ENCODE measurements around the gene HLA-DRA.

Gene HLA-DRA

DNA sequence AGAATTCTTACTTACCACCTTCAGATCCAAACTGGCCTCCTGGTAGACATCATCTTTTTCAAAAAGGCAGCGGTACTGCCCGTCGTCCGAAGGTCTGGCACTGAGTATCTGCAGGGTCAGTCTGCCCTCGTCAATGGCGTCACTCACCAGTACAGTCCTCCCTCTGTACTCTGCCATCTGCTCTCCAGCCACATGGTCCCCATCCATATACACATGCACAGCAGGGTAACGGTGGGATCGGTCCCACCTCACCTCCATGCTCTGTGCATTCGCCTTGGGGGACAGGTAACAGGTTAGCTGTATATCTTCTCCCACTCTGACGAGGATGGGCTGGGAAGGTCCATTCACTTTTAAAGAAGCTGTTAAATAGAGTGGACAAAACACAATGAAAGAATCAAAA, 43.7 kb upstream of the HLA-DRA start:
- Histone ChIP-seq H3K27ac (ENCODE audit: extremely low read depth, low read depth, low read length) (no peak overlapping the region), H3K4me1 (ENCODE audit: control insufficient read depth, insufficient read depth, low read length) (no peaks in the 10 kb centered on the region), H3K9me3 (ENCODE audit: control insufficient read depth, insufficient read depth, low read depth, low read length) (no peaks in the 10 kb centered on the region), H3K36me3 (ENCODE audit: control insufficient read depth in 2 of 2, insufficient read depth in 1 of 2, low read length in 2 of 2) (no peaks in the 10 kb centered on the region), H3K4me3 (ENCODE audit: low read depth, low read length) (no peak overlapping the region)
- CTCF ChIA-PET = interaction anchor here (0.6 to 4.2 kb wide), 2 partner anchors 17 to 32 kb away, joined by 4 to 28 read pairs; no protein-coding TSS in a partner anchor
- POLR2A ChIA-PET = no interaction called here
- TF ChIP-seq ZNF785 (tag by site-specific recombination; IDR thresholded peaks at IDR 0.05) (no peak), ZNF391 (tag by site-specific recombination; IDR thresholded peaks at IDR 0.05; ENCODE audit: borderline replicate concordance, low read depth) (no peak), ZNF544 (tag by site-specific recombination; IDR thresholded peaks at IDR 0.05) (no peak), ZNF366 (tag by site-specific recombination; conservative IDR thresholded peaks at IDR 0.05) (no peak), SP2 (tag by site-specific recombination; IDR thresholded peaks at IDR 0.05) (no peak), ZNF274 (IDR thresholded peaks at IDR 0.05; ENCODE audit: low read length) (no peak), ZNF274 (tag by site-specific recombination; IDR thresholded peaks at IDR 0.05; ENCODE audit: borderline replicate concordance) (no peak), ZNF184 (tag by site-specific recombination; IDR thresholded peaks at IDR 0.05) (no peak), SP7 (tag by site-specific recombination; IDR thresholded peaks at IDR 0.05) (no peak), ZNF791 (tag by site-specific recombination; IDR thresholded peaks at IDR 0.05) (no peak), ZBTB21 (tag by site-specific recombination; IDR thresholded peaks at IDR 0.05) (no peak), KLF10 (tag by site-specific recombination; IDR thresholded peaks at IDR 0.05) (no peak), ZNF777 (tag by site-specific recombination; IDR thresholded peaks at IDR 0.05; ENCODE audit: borderline replicate concordance) (no peak)
- TF ChIP-seq, protein P1, sequence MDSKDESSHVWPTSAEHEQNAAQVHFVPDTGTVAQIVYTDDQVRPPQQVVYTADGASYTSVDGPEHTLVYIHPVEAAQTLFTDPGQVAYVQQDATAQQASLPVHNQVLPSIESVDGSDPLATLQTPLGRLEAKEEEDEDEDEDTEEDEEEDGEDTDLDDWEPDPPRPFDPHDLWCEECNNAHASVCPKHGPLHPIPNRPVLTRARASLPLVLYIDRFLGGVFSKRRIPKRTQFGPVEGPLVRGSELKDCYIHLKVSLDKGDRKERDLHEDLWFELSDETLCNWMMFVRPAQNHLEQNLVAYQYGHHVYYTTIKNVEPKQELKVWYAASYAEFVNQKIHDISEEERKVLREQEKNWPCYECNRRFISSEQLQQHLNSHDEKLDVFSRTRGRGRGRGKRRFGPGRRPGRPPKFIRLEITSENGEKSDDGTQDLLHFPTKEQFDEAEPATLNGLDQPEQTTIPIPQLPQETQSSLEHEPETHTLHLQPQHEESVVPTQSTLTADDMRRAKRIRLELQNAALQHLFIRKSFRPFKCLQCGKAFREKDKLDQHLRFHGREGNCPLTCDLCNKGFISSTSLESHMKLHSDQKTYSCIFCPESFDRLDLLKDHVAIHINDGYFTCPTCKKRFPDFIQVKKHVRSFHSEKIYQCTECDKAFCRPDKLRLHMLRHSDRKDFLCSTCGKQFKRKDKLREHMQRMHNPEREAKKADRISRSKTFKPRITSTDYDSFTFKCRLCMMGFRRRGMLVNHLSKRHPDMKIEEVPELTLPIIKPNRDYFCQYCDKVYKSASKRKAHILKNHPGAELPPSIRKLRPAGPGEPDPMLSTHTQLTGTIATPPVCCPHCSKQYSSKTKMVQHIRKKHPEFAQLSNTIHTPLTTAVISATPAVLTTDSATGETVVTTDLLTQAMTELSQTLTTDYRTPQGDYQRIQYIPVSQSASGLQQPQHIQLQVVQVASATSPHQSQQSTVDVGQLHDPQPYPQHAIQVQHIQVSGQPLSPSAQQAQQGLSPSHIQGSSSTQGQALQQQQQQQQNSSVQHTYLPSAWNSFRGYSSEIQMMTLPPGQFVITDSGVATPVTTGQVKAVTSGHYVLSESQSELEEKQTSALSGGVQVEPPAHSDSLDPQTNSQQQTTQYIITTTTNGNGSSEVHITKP (tag by site-specific recombination; IDR thresholded peaks at IDR 0.05) = no peak
- TF ChIP-seq, protein P2, sequence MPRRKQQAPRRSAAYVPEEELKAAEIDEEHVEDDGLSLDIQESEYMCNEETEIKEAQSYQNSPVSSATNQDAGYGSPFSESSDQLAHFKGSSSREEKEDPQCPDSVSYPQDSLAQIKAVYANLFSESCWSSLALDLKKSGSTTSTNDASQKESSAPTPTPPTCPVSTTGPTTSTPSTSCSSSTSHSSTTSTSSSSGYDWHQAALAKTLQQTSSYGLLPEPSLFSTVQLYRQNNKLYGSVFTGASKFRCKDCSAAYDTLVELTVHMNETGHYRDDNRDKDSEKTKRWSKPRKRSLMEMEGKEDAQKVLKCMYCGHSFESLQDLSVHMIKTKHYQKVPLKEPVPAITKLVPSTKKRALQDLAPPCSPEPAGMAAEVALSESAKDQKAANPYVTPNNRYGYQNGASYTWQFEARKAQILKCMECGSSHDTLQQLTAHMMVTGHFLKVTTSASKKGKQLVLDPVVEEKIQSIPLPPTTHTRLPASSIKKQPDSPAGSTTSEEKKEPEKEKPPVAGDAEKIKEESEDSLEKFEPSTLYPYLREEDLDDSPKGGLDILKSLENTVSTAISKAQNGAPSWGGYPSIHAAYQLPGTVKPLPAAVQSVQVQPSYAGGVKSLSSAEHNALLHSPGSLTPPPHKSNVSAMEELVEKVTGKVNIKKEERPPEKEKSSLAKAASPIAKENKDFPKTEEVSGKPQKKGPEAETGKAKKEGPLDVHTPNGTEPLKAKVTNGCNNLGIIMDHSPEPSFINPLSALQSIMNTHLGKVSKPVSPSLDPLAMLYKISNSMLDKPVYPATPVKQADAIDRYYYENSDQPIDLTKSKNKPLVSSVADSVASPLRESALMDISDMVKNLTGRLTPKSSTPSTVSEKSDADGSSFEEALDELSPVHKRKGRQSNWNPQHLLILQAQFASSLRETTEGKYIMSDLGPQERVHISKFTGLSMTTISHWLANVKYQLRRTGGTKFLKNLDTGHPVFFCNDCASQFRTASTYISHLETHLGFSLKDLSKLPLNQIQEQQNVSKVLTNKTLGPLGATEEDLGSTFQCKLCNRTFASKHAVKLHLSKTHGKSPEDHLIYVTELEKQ (tag by site-specific recombination; IDR thresholded peaks at IDR 0.05; ENCODE audit: borderline replicate concordance) = no peak
- TF ChIP-seq, protein P3, sequence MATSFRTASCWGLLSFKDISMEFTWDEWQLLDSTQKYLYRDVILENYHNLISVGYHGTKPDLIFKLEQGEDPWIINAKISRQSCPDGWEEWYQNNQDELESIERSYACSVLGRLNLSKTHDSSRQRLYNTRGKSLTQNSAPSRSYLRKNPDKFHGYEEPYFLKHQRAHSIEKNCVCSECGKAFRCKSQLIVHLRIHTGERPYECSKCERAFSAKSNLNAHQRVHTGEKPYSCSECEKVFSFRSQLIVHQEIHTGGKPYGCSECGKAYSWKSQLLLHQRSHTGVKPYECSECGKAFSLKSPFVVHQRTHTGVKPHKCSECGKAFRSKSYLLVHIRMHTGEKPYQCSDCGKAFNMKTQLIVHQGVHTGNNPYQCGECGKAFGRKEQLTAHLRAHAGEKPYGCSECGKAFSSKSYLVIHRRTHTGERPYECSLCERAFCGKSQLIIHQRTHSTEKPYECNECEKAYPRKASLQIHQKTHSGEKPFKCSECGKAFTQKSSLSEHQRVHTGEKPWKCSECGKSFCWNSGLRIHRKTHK (tag by site-specific recombination; IDR thresholded peaks at IDR 0.05) = no peak
- TF ChIP-seq, protein P4, sequence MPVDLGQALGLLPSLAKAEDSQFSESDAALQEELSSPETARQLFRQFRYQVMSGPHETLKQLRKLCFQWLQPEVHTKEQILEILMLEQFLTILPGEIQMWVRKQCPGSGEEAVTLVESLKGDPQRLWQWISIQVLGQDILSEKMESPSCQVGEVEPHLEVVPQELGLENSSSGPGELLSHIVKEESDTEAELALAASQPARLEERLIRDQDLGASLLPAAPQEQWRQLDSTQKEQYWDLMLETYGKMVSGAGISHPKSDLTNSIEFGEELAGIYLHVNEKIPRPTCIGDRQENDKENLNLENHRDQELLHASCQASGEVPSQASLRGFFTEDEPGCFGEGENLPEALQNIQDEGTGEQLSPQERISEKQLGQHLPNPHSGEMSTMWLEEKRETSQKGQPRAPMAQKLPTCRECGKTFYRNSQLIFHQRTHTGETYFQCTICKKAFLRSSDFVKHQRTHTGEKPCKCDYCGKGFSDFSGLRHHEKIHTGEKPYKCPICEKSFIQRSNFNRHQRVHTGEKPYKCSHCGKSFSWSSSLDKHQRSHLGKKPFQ (tag by site-specific recombination; IDR thresholded peaks at IDR 0.05) = no peak
- TF ChIP-seq, protein P5, sequence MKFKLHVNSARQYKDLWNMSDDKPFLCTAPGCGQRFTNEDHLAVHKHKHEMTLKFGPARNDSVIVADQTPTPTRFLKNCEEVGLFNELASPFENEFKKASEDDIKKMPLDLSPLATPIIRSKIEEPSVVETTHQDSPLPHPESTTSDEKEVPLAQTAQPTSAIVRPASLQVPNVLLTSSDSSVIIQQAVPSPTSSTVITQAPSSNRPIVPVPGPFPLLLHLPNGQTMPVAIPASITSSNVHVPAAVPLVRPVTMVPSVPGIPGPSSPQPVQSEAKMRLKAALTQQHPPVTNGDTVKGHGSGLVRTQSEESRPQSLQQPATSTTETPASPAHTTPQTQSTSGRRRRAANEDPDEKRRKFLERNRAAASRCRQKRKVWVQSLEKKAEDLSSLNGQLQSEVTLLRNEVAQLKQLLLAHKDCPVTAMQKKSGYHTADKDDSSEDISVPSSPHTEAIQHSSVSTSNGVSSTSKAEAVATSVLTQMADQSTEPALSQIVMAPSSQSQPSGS (tag by site-specific recombination; IDR thresholded peaks at IDR 0.05; ENCODE audit: low read depth) = no peak
- TF ChIP-seq, protein P6, sequence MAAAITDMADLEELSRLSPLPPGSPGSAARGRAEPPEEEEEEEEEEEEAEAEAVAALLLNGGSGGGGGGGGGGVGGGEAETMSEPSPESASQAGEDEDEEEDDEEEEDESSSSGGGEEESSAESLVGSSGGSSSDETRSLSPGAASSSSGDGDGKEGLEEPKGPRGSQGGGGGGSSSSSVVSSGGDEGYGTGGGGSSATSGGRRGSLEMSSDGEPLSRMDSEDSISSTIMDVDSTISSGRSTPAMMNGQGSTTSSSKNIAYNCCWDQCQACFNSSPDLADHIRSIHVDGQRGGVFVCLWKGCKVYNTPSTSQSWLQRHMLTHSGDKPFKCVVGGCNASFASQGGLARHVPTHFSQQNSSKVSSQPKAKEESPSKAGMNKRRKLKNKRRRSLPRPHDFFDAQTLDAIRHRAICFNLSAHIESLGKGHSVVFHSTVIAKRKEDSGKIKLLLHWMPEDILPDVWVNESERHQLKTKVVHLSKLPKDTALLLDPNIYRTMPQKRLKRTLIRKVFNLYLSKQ (tag by site-specific recombination; IDR thresholded peaks at IDR 0.05; ENCODE audit: borderline replicate concordance) = no peak
- TF ChIP-seq, protein P7, sequence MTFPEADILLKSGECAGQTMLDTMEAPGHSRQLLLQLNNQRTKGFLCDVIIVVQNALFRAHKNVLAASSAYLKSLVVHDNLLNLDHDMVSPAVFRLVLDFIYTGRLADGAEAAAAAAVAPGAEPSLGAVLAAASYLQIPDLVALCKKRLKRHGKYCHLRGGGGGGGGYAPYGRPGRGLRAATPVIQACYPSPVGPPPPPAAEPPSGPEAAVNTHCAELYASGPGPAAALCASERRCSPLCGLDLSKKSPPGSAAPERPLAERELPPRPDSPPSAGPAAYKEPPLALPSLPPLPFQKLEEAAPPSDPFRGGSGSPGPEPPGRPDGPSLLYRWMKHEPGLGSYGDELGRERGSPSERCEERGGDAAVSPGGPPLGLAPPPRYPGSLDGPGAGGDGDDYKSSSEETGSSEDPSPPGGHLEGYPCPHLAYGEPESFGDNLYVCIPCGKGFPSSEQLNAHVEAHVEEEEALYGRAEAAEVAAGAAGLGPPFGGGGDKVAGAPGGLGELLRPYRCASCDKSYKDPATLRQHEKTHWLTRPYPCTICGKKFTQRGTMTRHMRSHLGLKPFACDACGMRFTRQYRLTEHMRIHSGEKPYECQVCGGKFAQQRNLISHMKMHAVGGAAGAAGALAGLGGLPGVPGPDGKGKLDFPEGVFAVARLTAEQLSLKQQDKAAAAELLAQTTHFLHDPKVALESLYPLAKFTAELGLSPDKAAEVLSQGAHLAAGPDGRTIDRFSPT (tag by site-specific recombination; IDR thresholded peaks at IDR 0.05) = no peak
